ENCODE measurements around the gene ATP5F1B. TPM values are rescaled to one million over a fixed set of nuclear protein-coding genes. Genes with fewer than 3 reads are reported as not detected.

ATP5F1B gene
- total and polyA plus RNA-seq, 2 of the 13 experiments (the other 11 are each of a cell fraction or from before 2014, with no cell fraction given) = 1,051 to 1,180 TPM

GRCh38 chr12:56636675-56637540 is 8.9 kb downstream of the ATP5F1B start (continued):
- TF ChIP-seq SNAPC4 (CRISPR knock-in tag; IDR thresholded peaks at IDR 0.05) (no peak), ZNF547 (CRISPR knock-in tag; IDR thresholded peaks at IDR 0.05) (no peak), ZMYM2 (CRISPR knock-in tag; IDR thresholded peaks at IDR 0.05) (peak; percentile 67; the same call in 1 of the 2 replicates), LRRFIP1 (CRISPR knock-in tag; conservative IDR thresholded peaks at IDR 0.05) (no peak), ZBTB7B (CRISPR knock-in tag; IDR thresholded peaks at IDR 0.05) (peak; percentile 88), ZNF607 (CRISPR knock-in tag; IDR thresholded peaks at IDR 0.05; ENCODE audit: borderline replicate concordance) (peak; percentile 83; the same call in 1 of the 2 replicates), FOXP1 (IDR thresholded peaks at IDR 0.05) (peak; percentile 50), FOXP1 (CRISPR knock-in tag; IDR thresholded peaks at IDR 0.05) (peak; percentile 62), ZNF720 (CRISPR knock-in tag; IDR thresholded peaks at IDR 0.05) (no peak), RFX1 (IDR thresholded peaks at IDR 0.05) (no peak), ZNF276 (CRISPR knock-in tag; IDR thresholded peaks at IDR 0.05; ENCODE audit: low read depth) (no peak), HOXA3 (CRISPR knock-in tag; IDR thresholded peaks at IDR 0.05) (peak; percentile 81), ZNF639 (CRISPR knock-in tag; conservative IDR thresholded peaks at IDR 0.05) (no peak), CTCF (CRISPR knock-in tag; IDR thresholded peaks at IDR 0.05) (peak; percentile 79), FOXC1 (CRISPR knock-in tag; IDR thresholded peaks at IDR 0.05; ENCODE audit: borderline replicate concordance) (no peak), HNF4A (CRISPR knock-in tag; IDR thresholded peaks at IDR 0.05) (peak; percentile 53), U2AF1 (optimal IDR thresholded peaks at IDR 0.05; ENCODE audit: low read depth, low read length) (peak; percentile 77)

Data from HepG2 (cell line).